Sigmoid colon (tissue), 4 donors: ENCODE measurements around the gene FOXN4.

Experiments used
- EP300 ChIP-seq, 4 donors: sonication (generic); formaldehyde crosslinking; IDR thresholded peaks; one replicate each; pipeline ENCODE4 v1.6.1; 2017; ENCODE audit warnings: antibody characterized with exemption in 4 of 4
- TF ChIP-seq, protein P1 (sequence below), 4 experiments: fragments of 450-650 bp in 3 of 4; fragments of 200-600 bp in 1 of 4; IDR thresholded peaks; one replicate each; pipeline ENCODE4 v1.5.1; 2016 to 2019; ENCODE audit warnings: antibody characterized with exemption in 4 of 4, mild to moderate bottlenecking in 3 of 4, moderate library complexity in 2 of 4

DNA sequence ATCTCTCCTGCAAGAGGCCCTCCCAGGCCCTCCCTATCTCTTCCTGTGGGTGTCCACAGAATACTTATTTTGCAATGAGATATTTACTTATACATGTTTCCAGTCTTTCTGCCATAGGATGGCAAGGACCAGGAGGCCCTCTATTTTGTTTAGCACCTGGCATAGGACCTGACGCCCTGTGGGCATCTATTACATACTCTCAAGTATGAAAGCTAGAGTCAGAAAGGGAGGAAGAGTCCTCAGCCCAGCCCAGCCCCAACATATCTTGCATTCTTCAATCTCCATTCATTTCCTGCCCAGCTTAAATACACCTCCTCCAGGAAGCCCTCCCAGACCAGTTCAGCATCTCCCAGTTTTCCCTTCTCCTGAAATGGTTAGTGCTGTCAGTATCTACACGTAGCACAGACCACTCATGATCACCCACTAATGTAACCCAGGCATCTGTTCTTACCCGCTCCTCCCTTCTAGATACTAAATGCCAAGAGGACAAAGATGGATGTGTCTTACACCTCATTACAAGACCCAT, 7.4 kb downstream of the FOXN4 start:
- TF ChIP-seq, protein P1, sequence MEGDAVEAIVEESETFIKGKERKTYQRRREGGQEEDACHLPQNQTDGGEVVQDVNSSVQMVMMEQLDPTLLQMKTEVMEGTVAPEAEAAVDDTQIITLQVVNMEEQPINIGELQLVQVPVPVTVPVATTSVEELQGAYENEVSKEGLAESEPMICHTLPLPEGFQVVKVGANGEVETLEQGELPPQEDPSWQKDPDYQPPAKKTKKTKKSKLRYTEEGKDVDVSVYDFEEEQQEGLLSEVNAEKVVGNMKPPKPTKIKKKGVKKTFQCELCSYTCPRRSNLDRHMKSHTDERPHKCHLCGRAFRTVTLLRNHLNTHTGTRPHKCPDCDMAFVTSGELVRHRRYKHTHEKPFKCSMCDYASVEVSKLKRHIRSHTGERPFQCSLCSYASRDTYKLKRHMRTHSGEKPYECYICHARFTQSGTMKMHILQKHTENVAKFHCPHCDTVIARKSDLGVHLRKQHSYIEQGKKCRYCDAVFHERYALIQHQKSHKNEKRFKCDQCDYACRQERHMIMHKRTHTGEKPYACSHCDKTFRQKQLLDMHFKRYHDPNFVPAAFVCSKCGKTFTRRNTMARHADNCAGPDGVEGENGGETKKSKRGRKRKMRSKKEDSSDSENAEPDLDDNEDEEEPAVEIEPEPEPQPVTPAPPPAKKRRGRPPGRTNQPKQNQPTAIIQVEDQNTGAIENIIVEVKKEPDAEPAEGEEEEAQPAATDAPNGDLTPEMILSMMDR (IDR thresholded peaks at IDR 0.05) = no peak
- TF ChIP-seq EP300 (IDR thresholded peaks at IDR 0.05) = no peak
